ENCODE results near the gene EMILIN3.

The EMILIN3 gene

DNA sequence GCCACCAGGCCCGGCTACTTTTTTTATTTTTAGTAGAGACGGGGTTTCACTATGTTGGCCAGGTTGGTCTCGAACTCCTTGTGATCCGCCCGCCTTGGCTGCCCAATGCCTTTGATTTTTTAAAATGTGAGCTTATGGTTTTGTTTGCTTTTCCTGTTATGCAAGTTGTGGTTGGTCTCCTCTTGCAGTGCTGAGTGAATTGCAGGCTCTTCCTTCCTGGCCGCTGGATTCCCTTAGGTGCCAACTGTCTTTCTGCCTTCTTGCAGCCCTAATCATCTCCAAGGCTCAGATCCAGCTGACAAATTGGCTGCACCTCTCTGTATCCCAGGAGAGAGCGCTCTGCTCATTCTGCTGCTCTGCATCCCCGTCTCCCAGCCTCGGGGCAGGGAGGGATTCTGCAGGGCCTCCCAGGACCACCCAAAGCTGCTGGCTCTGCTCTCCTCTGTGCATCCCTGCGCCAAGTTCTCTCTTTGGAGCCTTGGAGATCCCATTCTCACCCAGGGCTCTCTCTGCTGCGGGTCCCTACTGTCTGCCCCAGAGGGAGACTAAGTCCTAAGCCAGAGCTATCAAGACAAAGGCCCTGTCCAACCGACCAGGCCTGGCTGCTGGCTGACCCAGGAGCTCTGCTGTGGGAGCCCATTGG is 14.1 kb upstream of the EMILIN3 start:
- in situ Hi-C loops (cut with HindIII; ENCODE audit: low sequenced_read_pairs): no loop called here
- DNase-seq (ENCODE audit: low read depth): no peak
- no peak overlapping the region for H3K4me3 ChIP-seq (ENCODE audit: low read depth, low read length)
- TF ChIP-seq, protein P1, sequence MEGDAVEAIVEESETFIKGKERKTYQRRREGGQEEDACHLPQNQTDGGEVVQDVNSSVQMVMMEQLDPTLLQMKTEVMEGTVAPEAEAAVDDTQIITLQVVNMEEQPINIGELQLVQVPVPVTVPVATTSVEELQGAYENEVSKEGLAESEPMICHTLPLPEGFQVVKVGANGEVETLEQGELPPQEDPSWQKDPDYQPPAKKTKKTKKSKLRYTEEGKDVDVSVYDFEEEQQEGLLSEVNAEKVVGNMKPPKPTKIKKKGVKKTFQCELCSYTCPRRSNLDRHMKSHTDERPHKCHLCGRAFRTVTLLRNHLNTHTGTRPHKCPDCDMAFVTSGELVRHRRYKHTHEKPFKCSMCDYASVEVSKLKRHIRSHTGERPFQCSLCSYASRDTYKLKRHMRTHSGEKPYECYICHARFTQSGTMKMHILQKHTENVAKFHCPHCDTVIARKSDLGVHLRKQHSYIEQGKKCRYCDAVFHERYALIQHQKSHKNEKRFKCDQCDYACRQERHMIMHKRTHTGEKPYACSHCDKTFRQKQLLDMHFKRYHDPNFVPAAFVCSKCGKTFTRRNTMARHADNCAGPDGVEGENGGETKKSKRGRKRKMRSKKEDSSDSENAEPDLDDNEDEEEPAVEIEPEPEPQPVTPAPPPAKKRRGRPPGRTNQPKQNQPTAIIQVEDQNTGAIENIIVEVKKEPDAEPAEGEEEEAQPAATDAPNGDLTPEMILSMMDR (IDR thresholded peaks at IDR 0.05; ENCODE audit: low read depth, low read length, missing control alignments): no peak

DNA sequence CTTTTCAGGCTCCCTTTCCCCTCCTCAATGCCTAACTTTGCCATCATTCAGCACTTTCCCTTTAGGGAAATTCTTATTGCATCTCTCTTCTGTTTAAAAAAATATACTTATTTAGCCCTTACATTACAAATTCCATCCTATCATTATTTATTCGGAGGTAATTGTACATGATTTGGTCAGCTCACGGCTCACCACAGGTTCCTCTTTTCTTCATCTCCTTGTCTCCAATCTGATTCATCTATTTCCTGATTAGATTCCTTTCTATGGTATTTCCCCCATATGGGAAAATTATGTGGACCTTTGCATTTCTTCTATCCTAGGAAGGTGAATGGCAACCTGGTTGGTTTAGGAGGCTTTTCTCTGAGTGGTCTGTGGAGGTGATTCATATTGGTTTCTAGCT is 12.9 kb upstream of the EMILIN3 start:
- TF ChIP-seq, protein P1 (IDR thresholded peaks at IDR 0.05; ENCODE audit: low read depth, low read length, missing control alignments): no peak
- DNase-seq (ENCODE audit: low read depth): no peak
- in situ Hi-C loops (cut with HindIII; ENCODE audit: low sequenced_read_pairs): no loop called here
- H3K4me3 ChIP-seq (ENCODE audit: low read depth, low read length): no peak overlapping the region

DNA sequence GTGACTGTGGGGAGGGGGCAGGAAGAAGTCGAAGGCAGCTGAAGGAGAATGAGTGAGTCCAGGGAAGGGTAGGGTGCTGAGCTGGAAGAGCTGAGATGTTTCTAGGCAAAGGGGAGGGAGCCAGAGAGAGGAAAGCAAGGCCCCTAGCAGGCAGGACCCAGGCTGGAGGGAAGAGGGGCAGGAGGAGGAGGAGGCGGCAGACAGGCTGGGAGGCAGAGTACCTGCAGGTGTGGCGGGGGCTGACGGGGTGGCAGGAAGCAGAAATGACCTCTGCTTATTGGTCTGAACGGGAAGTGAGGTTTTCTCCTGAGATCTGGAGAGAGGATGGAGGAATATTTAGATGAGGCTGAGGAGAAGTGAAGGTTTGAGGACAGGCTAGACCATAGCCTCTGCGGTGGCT is 10.7 kb upstream of the EMILIN3 start:
- H3K4me3 ChIP-seq (ENCODE audit: low read depth, low read length): no peak overlapping the region
- TF ChIP-seq, protein P1 (IDR thresholded peaks at IDR 0.05; ENCODE audit: low read depth, low read length, missing control alignments): no peak
- no peak for DNase-seq (ENCODE audit: low read depth)
- in situ Hi-C loops (cut with HindIII; ENCODE audit: low sequenced_read_pairs): no loop called here

DNA sequence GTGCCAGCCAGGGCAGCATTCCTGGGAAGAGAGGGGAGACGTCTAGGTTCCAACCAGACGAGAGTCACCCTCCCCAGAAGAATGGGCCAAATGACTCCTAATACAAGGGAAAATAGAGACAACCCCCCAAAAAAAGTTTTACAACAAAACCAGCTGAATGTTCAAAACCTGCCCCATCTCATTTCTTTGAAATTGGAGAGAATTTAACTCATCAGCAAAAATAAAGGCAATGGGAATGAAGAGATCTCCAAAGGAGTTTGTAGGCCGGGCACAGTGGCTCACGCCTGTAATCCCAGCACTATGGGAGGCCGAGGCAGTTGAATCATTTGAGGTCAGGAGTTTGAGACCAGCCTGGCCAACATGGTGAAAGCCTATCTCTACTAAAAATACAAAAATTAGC is 9.7 kb upstream of the EMILIN3 start:
- no peak for DNase-seq (ENCODE audit: low read depth)
- in situ Hi-C loops (cut with HindIII; ENCODE audit: low sequenced_read_pairs): no loop called here
- TF ChIP-seq, protein P1 (IDR thresholded peaks at IDR 0.05; ENCODE audit: low read depth, low read length, missing control alignments): no peak
- no peak overlapping the region for H3K4me3 ChIP-seq (ENCODE audit: low read depth, low read length)

DNA sequence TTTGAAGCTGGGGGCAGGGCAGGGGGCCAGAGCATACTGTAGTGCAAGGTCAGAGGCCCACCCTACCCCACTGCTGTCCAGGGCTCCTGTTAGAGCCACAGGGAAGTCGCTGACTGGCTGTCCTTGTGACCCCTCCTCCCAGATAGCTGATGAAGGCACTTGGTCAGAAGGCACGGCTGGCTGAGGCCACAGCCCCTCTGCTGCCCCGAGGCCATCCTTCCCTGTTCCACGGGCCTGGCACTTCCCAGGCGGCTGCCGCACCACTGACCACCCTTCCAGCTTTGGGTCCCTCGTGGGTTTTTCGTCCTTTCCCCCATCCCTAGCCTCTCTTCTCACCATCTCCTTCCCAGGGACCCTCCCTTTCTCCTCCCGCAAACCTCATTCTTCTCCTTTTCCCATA is 9.2 kb upstream of the EMILIN3 start:
- H3K4me3 ChIP-seq (ENCODE audit: low read depth, low read length): no peak overlapping the region
- TF ChIP-seq, protein P1 (IDR thresholded peaks at IDR 0.05; ENCODE audit: low read depth, low read length, missing control alignments): no peak
- in situ Hi-C loops (cut with HindIII; ENCODE audit: low sequenced_read_pairs): no loop called here
- DNase-seq (ENCODE audit: low read depth): no peak

DNA sequence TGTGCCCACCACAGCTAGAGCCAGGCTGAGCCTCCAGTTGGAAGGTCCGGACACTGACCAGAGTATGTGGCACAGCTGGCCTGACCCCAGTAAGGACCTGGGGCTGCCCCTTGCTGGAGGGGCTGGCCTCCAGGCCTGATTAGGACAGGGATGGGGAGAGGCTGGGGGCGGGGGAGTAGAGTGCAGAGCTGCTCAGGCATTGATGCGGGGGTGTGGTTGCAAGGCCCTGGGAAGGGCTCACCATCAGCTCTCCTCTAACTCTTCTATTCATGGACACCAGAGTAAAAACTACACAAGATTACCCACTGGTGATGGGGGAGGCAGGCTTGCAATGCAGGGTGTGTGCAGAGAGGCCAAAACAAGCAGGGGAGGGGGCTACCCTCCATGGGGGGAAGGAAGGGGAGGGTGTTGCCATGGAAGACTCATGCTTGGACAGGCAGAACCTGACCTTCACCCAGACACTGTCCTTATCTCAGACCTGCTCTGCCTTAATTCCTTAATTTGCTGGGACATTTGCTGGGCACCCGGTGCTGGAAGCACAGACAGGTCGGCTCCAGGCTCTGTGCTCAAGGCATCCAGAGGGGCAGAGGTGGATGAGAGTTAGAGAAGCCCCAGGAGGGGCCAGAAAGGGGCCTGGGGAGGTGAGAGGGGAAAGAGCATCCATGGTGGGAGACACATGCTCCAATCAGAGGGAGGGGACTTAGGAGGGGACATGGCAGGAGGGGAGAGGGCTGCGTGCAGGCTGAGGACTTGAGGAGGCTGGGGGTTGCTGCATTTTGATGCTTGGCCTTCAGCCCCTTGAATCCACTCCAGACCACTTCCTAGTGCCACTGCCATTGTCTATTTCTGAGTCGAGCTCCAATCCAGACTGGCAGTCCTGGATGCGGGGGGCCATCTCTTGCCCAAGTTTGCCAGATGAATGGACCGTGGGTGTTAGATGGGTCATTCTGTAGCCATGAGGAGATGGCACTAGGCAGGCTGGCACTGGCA is 7.6 kb upstream of the EMILIN3 start:
- TF ChIP-seq, protein P1 (IDR thresholded peaks at IDR 0.05; ENCODE audit: low read depth, low read length, missing control alignments): no peak
- no peak overlapping the region for H3K4me3 ChIP-seq (ENCODE audit: low read depth, low read length)
- DNase-seq (ENCODE audit: low read depth): no peak
- in situ Hi-C loops (cut with HindIII; ENCODE audit: low sequenced_read_pairs): no loop called here
